ENCODE results near the gene PIK3C2G.

- TF ChIP-seq, protein P1, sequence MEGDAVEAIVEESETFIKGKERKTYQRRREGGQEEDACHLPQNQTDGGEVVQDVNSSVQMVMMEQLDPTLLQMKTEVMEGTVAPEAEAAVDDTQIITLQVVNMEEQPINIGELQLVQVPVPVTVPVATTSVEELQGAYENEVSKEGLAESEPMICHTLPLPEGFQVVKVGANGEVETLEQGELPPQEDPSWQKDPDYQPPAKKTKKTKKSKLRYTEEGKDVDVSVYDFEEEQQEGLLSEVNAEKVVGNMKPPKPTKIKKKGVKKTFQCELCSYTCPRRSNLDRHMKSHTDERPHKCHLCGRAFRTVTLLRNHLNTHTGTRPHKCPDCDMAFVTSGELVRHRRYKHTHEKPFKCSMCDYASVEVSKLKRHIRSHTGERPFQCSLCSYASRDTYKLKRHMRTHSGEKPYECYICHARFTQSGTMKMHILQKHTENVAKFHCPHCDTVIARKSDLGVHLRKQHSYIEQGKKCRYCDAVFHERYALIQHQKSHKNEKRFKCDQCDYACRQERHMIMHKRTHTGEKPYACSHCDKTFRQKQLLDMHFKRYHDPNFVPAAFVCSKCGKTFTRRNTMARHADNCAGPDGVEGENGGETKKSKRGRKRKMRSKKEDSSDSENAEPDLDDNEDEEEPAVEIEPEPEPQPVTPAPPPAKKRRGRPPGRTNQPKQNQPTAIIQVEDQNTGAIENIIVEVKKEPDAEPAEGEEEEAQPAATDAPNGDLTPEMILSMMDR (IDR thresholded peaks at IDR 0.05): no peak
- TF ChIP-seq POLR2A (IDR thresholded peaks at IDR 0.05): no peak
- no peak for TF ChIP-seq POLR2AphosphoS5 (IDR thresholded peaks at IDR 0.05)
- TF ChIP-seq EP300 (IDR thresholded peaks at IDR 0.05): no peak
Observed at GRCh38 chr12:18262514-18262913, 1.2 kb downstream of the PIK3C2G start.

Data from stomach (tissue), 4 donors.